Thyroid gland (tissue), 4 donors: ENCODE data around the gene RPAP2. TPM values are rescaled to one million over a fixed set of nuclear protein-coding genes. Genes with fewer than 3 reads are reported as not detected.
"Not testable (repeated sequence)": the region's sequence is repeated elsewhere in the genome, so short reads cannot be mapped to it uniquely, and the experiment has no call there.

Source experiments
- DNase-seq, 2 donors: peaks; one replicate each; pipeline ENCODE4 v3.0.0-alpha.2; 2019
- H3K27ac ChIP-seq, 3 donors: fragments of 200-600 bp; sonication (generic); 1 replicate in 2 of 3; 2 replicates in 1 of 3; pipeline ENCODE4 v1.5.1; 2016 to 2019; ENCODE audit warnings: mild to moderate bottlenecking in 1 of 3, moderate library complexity in 1 of 3
- H3K27me3 ChIP-seq: fragments of 200-600 bp; sonication (generic); one replicate; pipeline ENCODE4 v1.5.1; 2019
- H3K36me3 ChIP-seq, 2 donors: fragments of 200-600 bp; sonication (generic); one replicate each; pipeline ENCODE4 v1.5.1; 2016 to 2019
- H3K4me1 ChIP-seq, 2 donors: fragments of 200-600 bp; sonication (generic); one replicate each; pipeline ENCODE4 v1.5.1; 2017 to 2019
- H3K4me3 ChIP-seq, 3 donors: fragments of 200-600 bp; sonication (generic); replicated peaks in 1 of 3; 1 replicate in 2 of 3; 2 replicates in 1 of 3; pipeline ENCODE4 v1.5.1; 2016; ENCODE audit warnings: mild to moderate bottlenecking in 1 of 3
- H3K9me3 ChIP-seq: fragments of 200-600 bp; sonication (generic); one replicate; pipeline ENCODE4 v1.5.1; 2017
- CTCF ChIP-seq, 6 experiments: fragments of 200-600 bp in 3 of 6; fragments of 450-650 bp in 3 of 6; sonication (generic) in 3 of 6; IDR thresholded peaks; one replicate each; pipeline ENCODE4 v1.5.1; 2016 to 2019; ENCODE audit warnings: antibody characterized with exemption in 6 of 6, mild to moderate bottlenecking in 2 of 6, inconsistent platforms in 1 of 6, moderate library complexity in 1 of 6
- POLR2A ChIP-seq, 2 donors: fragments of 450-650 bp; IDR thresholded peaks; one replicate each; pipeline ENCODE4 v1.6.1; 2017; ENCODE audit warnings: antibody characterized with exemption in 2 of 2, mild to moderate bottlenecking in 2 of 2, moderate library complexity in 1 of 2
- WGBS, 2 donors: methylation state at CpG; one replicate each; pipeline ENCODE4 v1.1.5; 2017; 5-methylcytosine and 5-hydroxymethylcytosine counted together
- intact Hi-C: fragments of 100-400 bp; cut with DNase I; formaldehyde crosslinking; loops from one replicate; pipeline ENCODE4 v1.15.1; 2023
- total RNA-seq, 4 donors: library from RNA; depleted of rRNA; stranded (reverse); fragments of >200 nt; gene quantifications; one replicate each; pipeline ENCODE4 v1.2.3, GENCODE V29; 2016

Gene RPAP2
- total RNA-seq, 4 donors from 2014 or later, result 8.7 to 28.0 (median 17.6) TPM

- intact Hi-C loops, result no loop called here
- H3K36me3 ChIP-seq, result no peaks in the 10 kb centered on the region
- H3K4me3 ChIP-seq, result no peak overlapping the region
- TF ChIP-seq POLR2A (IDR thresholded peaks at IDR 0.05) (no peak), CTCF (IDR thresholded peaks at IDR 0.05) (no peak)
- no peaks in the 10 kb centered on the region for H3K9me3 ChIP-seq
- H3K4me1 ChIP-seq, result no peaks in the 10 kb centered on the region
- 88 to 89% methylated on average over 1 of the region's 1 CpG for WGBS, 2 donors
- H3K27ac ChIP-seq, result no peak overlapping the region
- DNase-seq, result no peak
- no peaks in the 10 kb centered on the region for H3K27me3 ChIP-seq
Observed at GRCh38 chr1:92274939-92275338, 23.9 kb upstream of the RPAP2 start.

GRCh38 chr1:92276082-92276481 lies 22.8 kb upstream of the RPAP2 start:
- Histone ChIP-seq H3K36me3 (peaks cover 0 to 2% of the 10 kb centered on the region in 2 donors), H3K27me3 (no peaks in the 10 kb centered on the region)

GRCh38 chr1:92277105-92277723 lies 21.6 kb upstream of the RPAP2 start:
- no peak overlapping the region for H3K4me3 ChIP-seq
- H3K4me1 ChIP-seq, result no peaks in the 10 kb centered on the region
- H3K9me3 ChIP-seq, result no peaks in the 10 kb centered on the region
- TF ChIP-seq CTCF (IDR thresholded peaks at IDR 0.05) (no peak), POLR2A (IDR thresholded peaks at IDR 0.05) (no peak)
- H3K36me3 ChIP-seq, result peaks cover 0 to 2% of the 10 kb centered on the region in 2 donors
- H3K27me3 ChIP-seq, result no peaks in the 10 kb centered on the region
- no peak for DNase-seq
- no peak overlapping the region for H3K27ac ChIP-seq
- 95 to 98% methylated on average over 4 of the region's 4 CpGs for WGBS, 2 donors
- intact Hi-C loops, result no loop called here

More at GRCh38 chr1:92276082-92276481, 22.8 kb upstream of the RPAP2 start:
- Histone ChIP-seq H3K9me3 (no peaks in the 10 kb centered on the region), H3K27ac (no peak overlapping the region), H3K4me1 (no peaks in the 10 kb centered on the region), H3K4me3 (no peak overlapping the region)
- intact Hi-C loops, result no loop called here
- no peak for TF ChIP-seq CTCF (IDR thresholded peaks at IDR 0.05)
- no peak for TF ChIP-seq POLR2A (IDR thresholded peaks at IDR 0.05)
- no peak for DNase-seq
- WGBS, 2 donors, result 97 to 99% methylated on average over 3 of the region's 3 CpGs

GRCh38 chr1:92279781-92280180 lies 19.1 kb upstream of the RPAP2 start:
- 96 to 99% methylated on average over 9 to 15 of the region's 15 CpGs for WGBS, 2 donors
- H3K9me3 ChIP-seq, H3K27me3 ChIP-seq, H3K27ac ChIP-seq, H3K4me3 ChIP-seq, H3K36me3 ChIP-seq, intact Hi-C loops, H3K4me1 ChIP-seq, DNase-seq: not testable (repeated sequence)

- H3K27ac ChIP-seq, intact Hi-C loops, H3K36me3 ChIP-seq, DNase-seq, H3K9me3 ChIP-seq, H3K27me3 ChIP-seq, H3K4me1 ChIP-seq, H3K4me3 ChIP-seq: not testable (repeated sequence)
- 96 to 100% methylated on average over 2 of the region's 2 CpGs for WGBS, 2 donors
Observed at GRCh38 chr1:92281411-92281810, 17.4 kb upstream of the RPAP2 start.

- TF ChIP-seq POLR2A (IDR thresholded peaks at IDR 0.05), result no peak
- TF ChIP-seq CTCF (IDR thresholded peaks at IDR 0.05), result peak in 5 of 6 experiments; percentile 30 to 63 (median 56)
- H3K36me3 ChIP-seq, result peaks cover 0 to 6% of the 10 kb centered on the region in 2 donors
- H3K4me3 ChIP-seq, result no peak overlapping the region
- H3K27me3 ChIP-seq, result no peaks in the 10 kb centered on the region
- 15 to 20% methylated on average over 3 of the region's 3 CpGs for WGBS, 2 donors
- intact Hi-C loops, result no loop called here
- no peaks in the 10 kb centered on the region for H3K9me3 ChIP-seq
- no peak for DNase-seq
- no peak overlapping the region for H3K27ac ChIP-seq
- H3K4me1 ChIP-seq, result no peaks in the 10 kb centered on the region
Observed at GRCh38 chr1:92291372-92291999, 7.4 kb upstream of the RPAP2 start.
